Measurements from ENCODE around the gene ELAVL4. TPM values are rescaled to one million over a fixed set of nuclear protein-coding genes. Genes with fewer than 3 reads are reported as not detected.
A peak's percentile ranks its signal among the peaks of the same experiment; 100 is the strongest.

The ELAVL4 gene
- total and polyA plus RNA-seq, 9 of the 15 experiments (the other 6 are each of a cell fraction or from before 2014, with no cell fraction given), result not detected

- WGBS (ENCODE audit: insufficient coverage, low coverage, missing lambda C conversion rate), result 0% methylated on average over 2 of the region's 2 CpGs
- BruUV-seq (replicated peaks), result no TSS peak
- no peaks in the 10 kb centered on the region for H3K79me2 ChIP-seq (ENCODE audit: control insufficient read depth, insufficient read depth, low read length)
- H4K20me1 ChIP-seq (replicated peaks; ENCODE audit: control insufficient read depth, insufficient read depth, low read length), result no peaks in the 10 kb centered on the region
- no peak for ATAC-seq
- POLR2A ChIA-PET, result no interaction called here
- intact Hi-C loops (cut with micrococcal nuclease) (loop anchor here (10.0 kb wide), 1 partner anchor 236 kb away; no protein-coding TSS in a partner anchor), in situ Hi-C loops (cut with MboI) (no loop called here)
- no peak overlapping the region for H3K4me3 ChIP-seq
- H3K4me1 ChIP-seq (replicated peaks in 1 of 2; ENCODE audit: control insufficient read depth in 2 of 2, insufficient read depth in 2 of 2, low read length in 2 of 2), result no peaks in the 10 kb centered on the region
- CTCF ChIA-PET (ENCODE audit: low intra/inter-chr PET ratio), result no interaction called here
- H3K9me3 ChIP-seq (replicated peaks; ENCODE audit: control insufficient read depth, insufficient read depth, low read depth, low read length), result no peaks in the 10 kb centered on the region
- no peak overlapping the region for H3K27ac ChIP-seq (ENCODE audit: extremely low read depth, low read depth, low read length)
- no peaks in the 10 kb centered on the region for H3K27me3 ChIP-seq (ENCODE audit: control insufficient read depth in 2 of 2, insufficient read depth in 2 of 2, low read length in 2 of 2)
- no peak for FAIRE-seq
- H3K4me2 ChIP-seq (ENCODE audit: insufficient read depth, low read length), result no peak overlapping the region
- no peaks in the 10 kb centered on the region for H3K36me3 ChIP-seq (ENCODE audit: control insufficient read depth, insufficient read depth, low read length)
- no peak for DNase-seq (ENCODE audit: extremely low read depth in 1 of 4, low spot score in 3 of 4)
- no peaks in the 10 kb centered on the region for H3K9me1 ChIP-seq (ENCODE audit: control insufficient read depth, insufficient read depth, low read length)
- no peak overlapping the region for H2AFZ ChIP-seq (ENCODE audit: low read depth, low read length)
- H3K9ac ChIP-seq (ENCODE audit: insufficient read depth in 1 of 2, low read depth in 2 of 2, low read length in 2 of 2), result no peak overlapping the region
- TF ChIP-seq POLR2H (tag; IDR thresholded peaks at IDR 0.05; ENCODE audit: low read depth) (no peak), SMARCA4 (IDR thresholded peaks at IDR 0.05) (no peak), FOXO4 (CRISPR knock-in tag; IDR thresholded peaks at IDR 0.05) (no peak), SNRNP70 (optimal IDR thresholded peaks at IDR 0.05; ENCODE audit: low read depth, low read length) (no peak), ZNF507 (tag; conservative IDR thresholded peaks at IDR 0.05) (no peak), ZNF3 (CRISPR knock-in tag; IDR thresholded peaks at IDR 0.05) (no peak), ZNF316 (IDR thresholded peaks at IDR 0.05) (peak; percentile 23; the same call in 1 of the 2 replicates), E4F1 (CRISPR knock-in tag; IDR thresholded peaks at IDR 0.05; ENCODE audit: borderline replicate concordance) (no peak), GTF2B (IDR thresholded peaks at IDR 0.05; ENCODE audit: extremely low read depth, insufficient read length) (no peak), ZNF518B (CRISPR knock-in tag; IDR thresholded peaks at IDR 0.05) (no peak), VEZF1 (CRISPR knock-in tag; IDR thresholded peaks at IDR 0.05) (no peak), MAFG (tag; conservative IDR thresholded peaks at IDR 0.05) (0 out of 2 replicates have a peak, but pooled peaks have one; percentile 6)
Observed at GRCh38 chr1:50098591-50099021, 10.1 kb upstream of the ELAVL4 start.
